Fibroblast of gingiva (primary cell): Measurements from ENCODE around the gene C5orf46.

Source experiments
- DNase-seq: peaks from one replicate; pipeline ENCODE4 v3.0.0-alpha.2; 2011; ENCODE audit warnings: low read depth

Gene C5orf46

DNA sequence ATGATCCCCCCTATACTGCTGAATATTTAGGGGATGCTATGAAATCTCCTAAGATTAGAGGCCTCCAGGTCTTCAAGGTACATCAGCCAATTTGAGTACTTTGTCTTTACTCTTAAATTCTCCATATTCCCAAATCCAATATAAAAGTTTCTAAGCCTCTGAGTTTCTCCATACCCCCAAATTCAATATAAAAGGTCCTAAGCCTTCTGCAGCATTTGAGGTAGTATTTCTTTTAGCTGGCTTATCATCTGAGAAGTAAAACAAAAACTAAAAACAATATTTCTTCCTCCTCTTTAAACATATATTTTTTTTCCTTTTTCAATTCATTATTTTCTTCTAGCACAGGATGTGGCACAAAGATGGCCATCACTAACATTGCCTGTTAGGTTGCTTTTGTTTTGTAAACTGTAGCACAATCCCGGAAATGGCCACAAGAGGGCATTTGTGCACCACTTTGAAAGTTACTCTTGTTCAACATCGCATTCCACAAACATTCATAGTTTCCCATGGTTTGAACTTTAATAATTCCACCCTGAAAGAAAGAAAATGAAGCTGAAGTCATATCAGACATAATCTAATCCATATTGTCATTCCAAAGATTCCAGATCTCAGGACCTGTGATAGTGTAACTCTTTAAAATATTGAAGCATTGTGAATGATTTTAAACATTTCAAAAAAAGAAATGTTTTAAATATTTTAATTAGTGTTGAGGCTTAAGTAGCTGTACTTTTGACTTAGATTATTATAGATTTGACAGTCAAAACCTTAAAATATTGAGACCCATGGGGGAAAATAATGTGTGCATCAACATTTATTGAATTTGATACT lies 48.8 kb downstream of the C5orf46 start:
- peak; percentile 36 for DNase-seq

DNA sequence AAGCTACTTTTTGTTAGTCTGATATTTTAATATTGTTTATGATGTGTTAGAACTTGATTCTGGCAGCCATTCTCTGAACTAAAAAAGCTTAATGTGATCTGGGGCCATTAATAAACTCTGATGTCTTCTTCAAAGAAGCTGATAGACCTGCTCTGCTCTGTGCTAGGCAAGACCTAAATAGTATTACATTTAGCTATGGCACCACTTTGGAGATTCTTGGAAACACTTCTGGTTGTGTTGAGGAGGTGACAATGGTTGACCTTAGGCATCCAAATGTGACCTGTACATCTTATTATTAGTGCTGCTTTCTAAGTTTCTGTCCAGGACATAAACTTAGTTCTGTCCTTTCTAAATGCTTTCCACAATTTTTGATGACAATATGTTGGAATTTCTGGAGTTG lies 49.5 kb downstream of the C5orf46 start:
- DNase-seq, result no peak

DNA sequence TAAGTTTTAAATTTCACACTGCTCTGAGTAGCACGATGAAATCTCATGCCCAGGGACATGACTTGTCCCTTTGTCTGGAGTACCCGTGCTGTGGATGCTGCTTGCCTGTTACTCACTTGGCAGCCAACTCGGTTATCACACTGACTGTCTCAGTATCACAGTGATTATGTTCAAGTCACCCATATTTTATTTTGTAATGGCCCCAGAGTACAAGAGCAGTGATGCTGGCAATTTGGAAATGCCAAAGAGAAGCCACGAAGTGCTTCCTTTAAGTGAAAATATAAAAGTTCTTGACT lies 50.6 kb downstream of the C5orf46 start:
- no peak for DNase-seq

DNA sequence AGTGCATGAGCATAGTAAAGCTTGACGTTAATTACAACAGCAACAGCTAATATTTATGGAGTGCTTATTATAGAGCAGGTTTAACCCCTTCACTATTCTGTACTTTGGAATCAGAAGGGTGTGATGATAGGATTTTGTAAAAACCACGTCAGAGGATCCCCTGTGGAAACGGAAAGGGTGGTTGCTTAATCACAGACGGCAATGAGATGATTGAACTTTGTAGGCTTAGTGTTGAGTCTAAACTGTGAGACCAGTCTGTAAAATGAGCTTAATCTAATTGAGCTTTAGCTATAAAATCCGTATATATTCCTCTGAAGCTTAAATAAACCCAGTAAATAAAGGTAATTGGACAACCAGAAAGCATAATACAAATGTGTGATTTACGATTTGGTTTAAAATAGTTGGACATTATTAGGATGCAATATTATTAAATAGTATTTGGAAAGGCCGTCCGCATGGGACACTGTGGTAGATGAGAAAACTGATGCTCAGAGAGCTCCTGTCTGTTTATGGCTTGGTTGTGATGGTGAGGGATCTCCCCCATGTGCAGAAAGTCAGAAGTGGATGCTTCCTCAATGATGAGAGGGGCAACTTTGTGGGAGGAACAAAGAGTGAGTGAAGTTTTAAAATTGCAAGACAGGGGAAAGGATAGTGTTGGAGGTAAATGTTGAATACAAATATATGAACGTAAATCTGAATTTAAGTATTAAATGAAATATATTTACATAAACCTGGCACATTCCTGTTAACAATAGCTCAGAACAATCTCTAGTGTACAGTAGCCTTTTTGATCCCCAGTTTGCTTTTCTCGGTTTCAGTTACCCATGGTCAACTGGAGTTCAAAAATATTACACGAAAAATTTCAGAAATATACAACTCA lies 51.2 kb downstream of the C5orf46 start:
- no peak for DNase-seq

DNA sequence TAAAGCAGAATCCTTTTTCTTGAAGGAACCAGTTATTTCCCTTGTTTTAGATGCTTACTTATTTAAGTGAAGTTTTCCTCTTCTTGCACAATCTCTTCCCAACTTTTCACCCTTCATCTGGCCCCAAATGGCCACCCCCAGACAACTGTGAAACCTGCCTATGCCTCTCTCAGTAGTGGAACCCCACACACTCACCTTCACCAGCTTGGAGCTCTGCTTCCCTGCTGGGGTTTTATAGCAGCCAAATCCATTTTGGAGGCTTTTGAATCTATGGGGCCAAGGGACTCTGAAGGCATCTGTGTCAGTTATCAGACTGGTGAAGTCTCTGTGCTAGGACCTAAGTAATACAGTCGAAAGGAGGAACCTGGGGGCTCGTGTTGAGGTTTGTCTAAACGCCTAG lies 52.0 kb downstream of the C5orf46 start:
- DNase-seq, result no peak

DNA sequence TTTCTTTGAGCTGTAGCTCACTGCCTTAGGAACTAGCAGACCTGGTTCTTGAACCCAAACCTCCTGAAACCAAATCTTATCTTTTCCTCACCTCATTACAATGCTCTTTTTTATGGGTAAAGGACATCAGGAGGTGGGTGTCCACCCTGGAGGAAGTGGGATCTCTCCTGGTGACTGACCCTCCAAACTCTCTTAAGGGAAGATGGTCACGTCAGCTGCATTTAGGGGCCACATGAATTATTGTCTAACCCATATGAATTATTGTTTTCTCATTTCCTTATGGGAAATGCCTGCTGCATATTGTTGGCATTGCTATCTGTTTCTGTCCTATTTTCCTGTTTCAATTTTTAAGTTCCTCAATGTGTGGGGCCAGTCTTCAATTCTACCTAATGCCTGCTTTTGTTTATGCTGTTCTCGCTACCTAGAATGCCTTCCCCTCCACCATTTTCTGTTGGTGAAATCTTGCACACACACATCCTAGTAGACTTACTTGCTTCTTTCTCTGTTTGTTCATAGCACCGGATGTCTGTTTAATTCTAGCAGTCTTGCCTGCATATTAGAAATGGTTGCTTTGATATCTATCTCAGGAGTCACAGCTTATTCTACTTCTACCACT lies 52.9 kb downstream of the C5orf46 start:
- DNase-seq, result no peak

DNA sequence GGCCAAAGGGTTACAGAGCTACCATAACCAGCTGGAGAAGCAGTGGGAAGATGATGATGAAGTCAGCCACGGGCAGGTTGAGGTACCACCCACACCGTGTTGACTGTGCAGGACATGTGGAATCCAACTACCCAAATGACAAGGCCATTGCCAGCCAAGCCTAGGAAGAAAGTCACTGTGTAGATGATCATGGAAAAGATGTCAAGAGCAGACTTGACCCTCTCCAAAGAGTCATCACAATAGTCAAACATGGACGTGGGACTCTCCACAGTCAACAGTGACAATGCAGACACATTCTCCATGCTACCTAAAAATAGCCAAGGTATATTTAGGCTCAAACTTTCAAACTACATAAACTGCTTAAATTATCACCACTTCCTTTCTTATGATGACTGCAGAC lies 54.0 kb downstream of the C5orf46 start:
- no peak for DNase-seq

DNA sequence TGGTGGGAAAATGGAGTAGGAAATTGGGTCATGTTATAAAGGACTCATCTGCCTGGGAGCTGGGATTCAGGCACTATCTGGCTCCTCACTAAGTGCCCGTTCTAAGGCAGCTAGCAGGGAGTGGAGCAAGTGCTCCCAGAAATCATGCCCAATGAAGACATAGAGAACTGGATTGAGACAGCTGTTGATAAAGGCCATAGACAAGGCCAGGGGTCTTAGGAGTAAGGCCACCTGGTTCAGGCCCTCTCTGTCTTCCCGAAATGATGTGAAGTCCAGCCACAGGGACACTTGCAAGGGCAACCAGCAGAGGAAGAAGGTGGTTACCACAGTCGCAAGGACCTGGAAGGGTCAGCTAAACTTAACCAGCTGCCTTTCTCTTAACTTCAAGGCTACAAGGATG lies 54.8 kb downstream of the C5orf46 start:
- DNase-seq, result no peak

DNA sequence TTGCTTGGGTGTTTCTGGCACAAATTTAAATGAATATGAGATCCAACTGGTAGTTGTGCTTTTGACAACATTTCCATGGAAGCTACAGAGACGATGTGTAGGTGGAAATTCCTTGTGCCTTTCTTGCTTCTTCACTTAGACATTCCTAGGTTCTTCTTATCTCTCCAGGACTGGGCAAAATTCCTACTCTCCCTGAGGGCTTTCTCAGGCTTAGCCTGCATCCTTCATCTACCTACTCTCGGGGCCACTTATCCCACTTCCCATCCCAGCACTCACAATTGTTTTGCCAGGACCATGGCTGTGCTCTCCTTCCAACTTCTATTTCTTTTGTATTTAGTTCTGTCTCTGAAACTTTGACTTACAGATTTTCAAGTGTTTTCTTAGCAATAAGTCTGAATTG lies 57.1 kb downstream of the C5orf46 start:
- DNase-seq, result no peak

DNA sequence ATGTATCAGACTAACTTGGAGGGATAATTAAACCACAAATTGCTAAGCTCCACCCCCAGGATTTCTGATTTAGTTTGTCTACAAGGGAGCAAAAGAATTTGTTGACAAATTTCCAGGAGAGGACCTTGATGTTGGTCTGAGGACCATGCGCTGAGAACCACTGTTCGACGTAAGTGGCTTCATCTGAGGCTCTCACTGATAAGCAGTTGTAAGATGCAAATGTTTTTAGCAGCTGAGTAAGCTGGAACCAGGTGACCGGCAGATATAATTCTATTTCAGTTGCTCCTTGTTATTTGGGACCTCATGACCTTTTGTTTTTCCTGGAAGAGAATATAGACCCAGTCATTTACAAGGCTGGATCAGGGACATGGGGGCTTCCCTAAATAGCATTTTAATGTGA lies 60.7 kb downstream of the C5orf46 start:
- no peak for DNase-seq

DNA sequence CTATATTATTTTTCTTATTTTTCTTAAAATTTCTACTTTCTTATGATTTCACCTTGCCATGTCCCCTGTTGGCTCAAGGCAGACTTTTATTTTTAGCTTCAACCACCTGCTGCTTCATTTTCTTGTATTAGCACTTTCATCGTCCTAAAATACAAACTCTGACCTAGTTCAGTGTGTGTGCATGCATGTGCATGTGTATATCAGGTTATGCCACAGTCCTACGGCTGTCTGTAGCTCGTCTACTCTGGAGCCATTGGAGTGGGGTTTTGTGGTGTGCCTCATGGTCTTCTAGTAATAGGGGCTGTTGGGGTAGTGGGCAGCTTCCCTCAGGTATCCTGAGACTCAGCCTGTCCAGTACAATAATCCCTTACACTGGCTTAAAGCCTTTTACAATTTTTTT lies 61.5 kb downstream of the C5orf46 start:
- no peak for DNase-seq

DNA sequence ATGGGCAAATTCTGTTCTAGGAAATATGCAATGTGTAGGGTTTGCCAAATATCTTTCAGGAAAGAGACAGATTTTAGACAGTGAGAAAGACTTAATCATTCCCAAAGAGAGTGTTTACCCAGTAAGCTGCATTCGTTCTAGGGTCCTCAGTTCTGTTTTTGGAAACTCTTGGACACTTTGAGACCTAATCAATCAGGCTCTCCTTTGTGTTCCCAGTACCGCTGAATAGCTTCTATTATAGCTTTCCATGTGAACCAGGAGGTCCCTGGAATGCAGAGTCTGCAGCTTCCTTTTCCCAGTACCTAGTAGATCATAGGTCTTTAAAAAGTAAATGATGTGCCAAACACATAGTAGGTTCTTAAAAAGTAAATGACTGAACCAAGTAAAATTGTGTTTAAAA lies 63.5 kb downstream of the C5orf46 start:
- no peak for DNase-seq
